Activated gamma-delta T cell treated with Interleukin-2 at 50 U/mL for 16 hours (primary cell): Measurements from ENCODE around the gene CNEP1R1.

Source experiments
- DNase-seq: peaks from one replicate; pipeline ENCODE4 v3.0.0-alpha.2; 2020

CNEP1R1 gene

GRCh38 chr16:50021544-50021943 lies 3.5 kb upstream of the CNEP1R1 start:
- no peak for DNase-seq

- no peak for DNase-seq
Observed at GRCh38 chr16:50023641-50024040, 1.4 kb upstream of the CNEP1R1 start.

- DNase-seq: no peak
Observed at GRCh38 chr16:50024207-50024606, 818 bp upstream of the CNEP1R1 start.

- peak; percentile 15 for DNase-seq
Observed at GRCh38 chr16:50025537-50025931, 509 bp downstream of the CNEP1R1 start.

- no peak for DNase-seq
Observed at GRCh38 chr16:50027829-50028228, 2.8 kb downstream of the CNEP1R1 start.

- DNase-seq: no peak
Observed at GRCh38 chr16:50035468-50035992, 10.5 kb downstream of the CNEP1R1 start.

GRCh38 chr16:50036426-50036825 lies 11.4 kb downstream of the CNEP1R1 start:
- DNase-seq: no peak

- DNase-seq: no peak
Observed at GRCh38 chr16:50037662-50038220, 12.7 kb downstream of the CNEP1R1 start.

- no peak for DNase-seq
Observed at GRCh38 chr16:50038286-50038685, 13.3 kb downstream of the CNEP1R1 start.

GRCh38 chr16:50038756-50039529 lies 13.9 kb downstream of the CNEP1R1 start:
- no peak for DNase-seq

GRCh38 chr16:50040018-50040417 lies 15.0 kb downstream of the CNEP1R1 start:
- DNase-seq: no peak

GRCh38 chr16:50040710-50041109 lies 15.7 kb downstream of the CNEP1R1 start:
- no peak for DNase-seq

- no peak for DNase-seq
Observed at GRCh38 chr16:50043358-50043757, 18.3 kb downstream of the CNEP1R1 start.

- DNase-seq: no peak
Observed at GRCh38 chr16:50045412-50045811, 20.4 kb downstream of the CNEP1R1 start.

GRCh38 chr16:50046853-50047252 lies 21.8 kb downstream of the CNEP1R1 start:
- DNase-seq: no peak

- no peak for DNase-seq
Observed at GRCh38 chr16:50047864-50048263, 22.8 kb downstream of the CNEP1R1 start.

- DNase-seq: no peak
Observed at GRCh38 chr16:50050802-50051201, 25.8 kb downstream of the CNEP1R1 start.

GRCh38 chr16:50056226-50056625 lies 31.2 kb downstream of the CNEP1R1 start:
- no peak for DNase-seq

GRCh38 chr16:50058091-50058771 lies 33.2 kb downstream of the CNEP1R1 start:
- no peak for DNase-seq

GRCh38 chr16:50059111-50059510 lies 34.1 kb downstream of the CNEP1R1 start:
- no peak for DNase-seq

GRCh38 chr16:50059669-50060068 lies 34.6 kb downstream of the CNEP1R1 start:
- no peak for DNase-seq

- DNase-seq: no peak
Observed at GRCh38 chr16:50061326-50061725, 36.3 kb downstream of the CNEP1R1 start.

GRCh38 chr16:50065241-50065623 lies 40.2 kb downstream of the CNEP1R1 start:
- no peak for DNase-seq
